ENCODE measurements around the gene RAF1. TPM values are rescaled to one million over a fixed set of nuclear protein-coding genes. Genes with fewer than 3 reads are reported as not detected.

Gene RAF1
- total RNA-seq, 1 experiment from 2014 or later: 101 TPM

DNA sequence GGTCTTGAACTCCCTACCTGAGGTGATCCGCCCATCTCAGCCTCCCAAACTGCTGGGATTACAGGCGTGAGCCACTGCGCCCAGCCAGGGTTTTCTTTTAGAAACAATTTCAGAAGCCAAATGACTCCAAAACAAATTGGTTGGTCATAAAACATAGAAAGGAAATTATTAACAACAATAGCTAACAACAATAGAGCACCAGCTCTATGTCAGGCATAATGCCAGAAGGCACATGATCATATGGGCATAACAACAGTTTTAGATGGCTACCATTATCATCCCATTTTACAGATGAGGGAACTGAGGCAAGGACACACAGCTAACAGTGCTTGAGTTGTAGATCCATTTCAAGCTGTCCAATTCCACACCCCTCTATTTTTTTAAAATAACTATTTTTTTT is 22.2 kb upstream of the RAF1 start (continued):
- no peak for TF ChIP-seq E2F1 (CRISPR knock-in tag; IDR thresholded peaks at IDR 0.05)
- no peak for TF ChIP-seq ZNF232 (CRISPR knock-in tag; IDR thresholded peaks at IDR 0.05)
- no peak for TF ChIP-seq TP53 (CRISPR knock-in tag; IDR thresholded peaks at IDR 0.05)
- TF ChIP-seq RELA (CRISPR knock-in tag; IDR thresholded peaks at IDR 0.05; ENCODE audit: borderline replicate concordance): no peak
- TF ChIP-seq, protein P1, sequence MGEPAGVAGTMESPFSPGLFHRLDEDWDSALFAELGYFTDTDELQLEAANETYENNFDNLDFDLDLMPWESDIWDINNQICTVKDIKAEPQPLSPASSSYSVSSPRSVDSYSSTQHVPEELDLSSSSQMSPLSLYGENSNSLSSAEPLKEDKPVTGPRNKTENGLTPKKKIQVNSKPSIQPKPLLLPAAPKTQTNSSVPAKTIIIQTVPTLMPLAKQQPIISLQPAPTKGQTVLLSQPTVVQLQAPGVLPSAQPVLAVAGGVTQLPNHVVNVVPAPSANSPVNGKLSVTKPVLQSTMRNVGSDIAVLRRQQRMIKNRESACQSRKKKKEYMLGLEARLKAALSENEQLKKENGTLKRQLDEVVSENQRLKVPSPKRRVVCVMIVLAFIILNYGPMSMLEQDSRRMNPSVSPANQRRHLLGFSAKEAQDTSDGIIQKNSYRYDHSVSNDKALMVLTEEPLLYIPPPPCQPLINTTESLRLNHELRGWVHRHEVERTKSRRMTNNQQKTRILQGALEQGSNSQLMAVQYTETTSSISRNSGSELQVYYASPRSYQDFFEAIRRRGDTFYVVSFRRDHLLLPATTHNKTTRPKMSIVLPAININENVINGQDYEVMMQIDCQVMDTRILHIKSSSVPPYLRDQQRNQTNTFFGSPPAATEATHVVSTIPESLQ (CRISPR knock-in tag; IDR thresholded peaks at IDR 0.05): no peak
- TF ChIP-seq STAT6 (CRISPR knock-in tag; conservative IDR thresholded peaks at IDR 0.05; ENCODE audit: low read depth): no peak
- no peak for TF ChIP-seq ZBTB21 (CRISPR knock-in tag; IDR thresholded peaks at IDR 0.05; ENCODE audit: borderline replicate concordance)

DNA sequence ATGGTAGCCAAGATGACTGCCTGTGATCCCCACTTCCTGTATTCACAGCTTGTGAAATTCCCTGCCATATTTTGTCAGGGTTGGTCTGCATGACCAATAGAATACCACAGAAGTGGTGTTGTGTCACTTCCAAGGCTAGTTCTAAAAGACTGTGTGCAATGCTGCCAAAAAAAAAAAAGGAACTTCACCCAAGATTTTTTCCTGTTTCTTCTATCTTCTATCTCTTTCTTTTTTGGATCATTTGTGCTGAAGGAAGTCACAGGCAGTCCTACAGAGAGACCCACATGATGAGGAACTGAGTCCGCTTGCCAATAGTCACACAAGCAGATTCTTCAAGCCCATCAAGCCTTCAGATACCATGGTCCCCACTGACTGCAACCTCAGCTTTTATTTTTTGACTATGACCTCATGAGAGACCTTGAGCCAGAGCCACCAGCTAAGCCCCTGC is 18.1 kb upstream of the RAF1 start:
- no peaks in the 10 kb centered on the region; the same call in 1 of the 2 replicates for H3K27me3 Mint-ChIP-seq (ENCODE audit: low read depth)
- H3K36me3 Mint-ChIP-seq: no peaks in the 10 kb centered on the region; the same call in 1 of the 2 replicates
- no peaks in the 10 kb centered on the region for H3K9me3 Mint-ChIP-seq
- ChIA-PET CTCF (interaction anchor here (0.6 to 1.3 kb wide), 2 partner anchors 115 to 186 kb away, joined by 3 read pairs; no protein-coding TSS in a partner anchor), POLR2A (interaction anchor here (0.7 kb wide), 1 partner anchor 18 kb away, joined by 5 read pairs; no protein-coding TSS in a partner anchor)
- no peak overlapping the region for H3K27ac Mint-ChIP-seq
- H3K4me1 Mint-ChIP-seq: peaks cover 6% of the 10 kb centered on the region
- DNase-seq (ENCODE audit: low spot score) (no peak), ATAC-seq (no peak)
- TF ChIP-seq, protein P2, sequence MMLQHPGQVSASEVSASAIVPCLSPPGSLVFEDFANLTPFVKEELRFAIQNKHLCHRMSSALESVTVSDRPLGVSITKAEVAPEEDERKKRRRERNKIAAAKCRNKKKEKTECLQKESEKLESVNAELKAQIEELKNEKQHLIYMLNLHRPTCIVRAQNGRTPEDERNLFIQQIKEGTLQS (CRISPR knock-in tag; conservative IDR thresholded peaks at IDR 0.05): no peak
- TF ChIP-seq, protein P3, sequence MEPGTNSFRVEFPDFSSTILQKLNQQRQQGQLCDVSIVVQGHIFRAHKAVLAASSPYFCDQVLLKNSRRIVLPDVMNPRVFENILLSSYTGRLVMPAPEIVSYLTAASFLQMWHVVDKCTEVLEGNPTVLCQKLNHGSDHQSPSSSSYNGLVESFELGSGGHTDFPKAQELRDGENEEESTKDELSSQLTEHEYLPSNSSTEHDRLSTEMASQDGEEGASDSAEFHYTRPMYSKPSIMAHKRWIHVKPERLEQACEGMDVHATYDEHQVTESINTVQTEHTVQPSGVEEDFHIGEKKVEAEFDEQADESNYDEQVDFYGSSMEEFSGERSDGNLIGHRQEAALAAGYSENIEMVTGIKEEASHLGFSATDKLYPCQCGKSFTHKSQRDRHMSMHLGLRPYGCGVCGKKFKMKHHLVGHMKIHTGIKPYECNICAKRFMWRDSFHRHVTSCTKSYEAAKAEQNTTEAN (CRISPR knock-in tag; IDR thresholded peaks at IDR 0.05): no peak
- TF ChIP-seq SMAD3 (CRISPR knock-in tag; IDR thresholded peaks at IDR 0.05; ENCODE audit: borderline replicate concordance): no peak
- TF ChIP-seq, protein P1 (CRISPR knock-in tag; IDR thresholded peaks at IDR 0.05): no peak
- no peak for TF ChIP-seq ATF1 (CRISPR knock-in tag; IDR thresholded peaks at IDR 0.05)
- TF ChIP-seq GRHL2 (CRISPR knock-in tag; IDR thresholded peaks at IDR 0.05; ENCODE audit: insufficient replicate concordance, severe bottlenecking): no peak
- TF ChIP-seq, protein P4, sequence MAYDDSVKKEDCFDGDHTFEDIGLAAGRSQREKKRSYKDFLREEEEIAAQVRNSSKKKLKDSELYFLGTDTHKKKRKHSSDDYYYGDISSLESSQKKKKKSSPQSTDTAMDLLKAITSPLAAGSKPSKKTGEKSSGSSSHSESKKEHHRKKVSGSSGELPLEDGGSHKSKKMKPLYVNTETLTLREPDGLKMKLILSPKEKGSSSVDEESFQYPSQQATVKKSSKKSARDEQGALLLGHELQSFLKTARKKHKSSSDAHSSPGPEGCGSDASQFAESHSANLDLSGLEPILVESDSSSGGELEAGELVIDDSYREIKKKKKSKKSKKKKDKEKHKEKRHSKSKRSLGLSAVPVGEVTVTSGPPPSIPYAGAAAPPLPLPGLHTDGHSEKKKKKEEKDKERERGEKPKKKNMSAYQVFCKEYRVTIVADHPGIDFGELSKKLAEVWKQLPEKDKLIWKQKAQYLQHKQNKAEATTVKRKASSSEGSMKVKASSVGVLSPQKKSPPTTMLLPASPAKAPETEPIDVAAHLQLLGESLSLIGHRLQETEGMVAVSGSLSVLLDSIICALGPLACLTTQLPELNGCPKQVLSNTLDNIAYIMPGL (CRISPR knock-in tag; IDR thresholded peaks at IDR 0.05): no peak
- TF ChIP-seq NFE2L1 (CRISPR knock-in tag; IDR thresholded peaks at IDR 0.05): no peak
- TF ChIP-seq, protein P5, sequence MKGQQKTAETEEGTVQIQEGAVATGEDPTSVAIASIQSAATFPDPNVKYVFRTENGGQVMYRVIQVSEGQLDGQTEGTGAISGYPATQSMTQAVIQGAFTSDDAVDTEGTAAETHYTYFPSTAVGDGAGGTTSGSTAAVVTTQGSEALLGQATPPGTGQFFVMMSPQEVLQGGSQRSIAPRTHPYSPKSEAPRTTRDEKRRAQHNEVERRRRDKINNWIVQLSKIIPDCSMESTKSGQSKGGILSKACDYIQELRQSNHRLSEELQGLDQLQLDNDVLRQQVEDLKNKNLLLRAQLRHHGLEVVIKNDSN (CRISPR knock-in tag; IDR thresholded peaks at IDR 0.05): no peak
- TF ChIP-seq ZNF416 (CRISPR knock-in tag; IDR thresholded peaks at IDR 0.05): no peak
- no peak for TF ChIP-seq PRRX2 (CRISPR knock-in tag; IDR thresholded peaks at IDR 0.05)
- TF ChIP-seq ZBTB21 (CRISPR knock-in tag; IDR thresholded peaks at IDR 0.05; ENCODE audit: borderline replicate concordance): no peak
- no peak for TF ChIP-seq MLX (CRISPR knock-in tag; IDR thresholded peaks at IDR 0.05)
- TF ChIP-seq RELA (CRISPR knock-in tag; IDR thresholded peaks at IDR 0.05; ENCODE audit: borderline replicate concordance): no peak
- no peak for TF ChIP-seq ZNF232 (CRISPR knock-in tag; IDR thresholded peaks at IDR 0.05)
- no peak for TF ChIP-seq NFATC4 (CRISPR knock-in tag; IDR thresholded peaks at IDR 0.05)
- TF ChIP-seq SP1 (CRISPR knock-in tag; conservative IDR thresholded peaks at IDR 0.05): no peak
- no peak overlapping the region for H3K4me3 Mint-ChIP-seq
